Gastrocnemius medialis (tissue), 4 donors: ENCODE data around the gene ZEB2. TPM values are rescaled to one million over a fixed set of nuclear protein-coding genes. Genes with fewer than 3 reads are reported as not detected.

Source experiments
- ATAC-seq, 2 donors: fragments of 150-250 bp; one replicate each; pipeline ENCODE4 v1.9.1; 2016
- DNase-seq, 2 donors: peaks; one replicate each; pipeline ENCODE4 v3.0.0-alpha.2; 2019
- H3K27ac ChIP-seq, 4 donors: fragments of 200-600 bp; sonication (generic); 1 replicate in 1 of 4; 2 replicates in 3 of 4; pipeline ENCODE4 v1.5.1; 2016 to 2018; ENCODE audit warnings: mild to moderate bottlenecking in 2 of 4, moderate library complexity in 1 of 4
- H3K27me3 ChIP-seq, 3 donors: fragments of 200-600 bp; sonication (generic) in 2 of 3; 1 replicate in 1 of 3; 2 replicates in 2 of 3; pipeline versions ENCODE4 v1.5.1 to v1.6.0; 2016 to 2019; ENCODE audit warnings: mild to moderate bottlenecking in 1 of 3, moderate library complexity in 1 of 3
- H3K36me3 ChIP-seq, 2 donors: fragments of 200-600 bp; sonication (generic) in 1 of 2; one replicate each; pipeline ENCODE4 v1.5.1; 2017 to 2018
- H3K4me1 ChIP-seq, 2 donors: fragments of 200-600 bp; sonication (generic) in 1 of 2; one replicate each; pipeline ENCODE4 v1.5.1; 2016 to 2017; ENCODE audit warnings: mild to moderate bottlenecking in 2 of 2
- H3K4me3 ChIP-seq, 4 donors: fragments of 200-600 bp; sonication (generic) in 3 of 4; 1 replicate in 1 of 4; 2 replicates in 3 of 4; pipeline ENCODE4 v1.5.1; 2016 to 2019; ENCODE audit warnings: mild to moderate bottlenecking in 2 of 4
- H3K9me3 ChIP-seq, 3 donors: fragments of 200-600 bp; sonication (generic) in 2 of 3; 1 replicate in 1 of 3; 2 replicates in 2 of 3; pipeline ENCODE4 v1.5.1; 2016 to 2019
- CTCF ChIP-seq, 5 experiments: fragments of 450-650 bp in 3 of 5; fragments of 200-600 bp in 2 of 5; sonication (generic) in 2 of 5; IDR thresholded peaks in 4 of 5; conservative IDR thresholded peaks in 1 of 5; 1 replicate in 4 of 5; 2 replicates in 1 of 5; pipeline ENCODE4 v1.5.1; 2016 to 2019; ENCODE audit warnings: antibody characterized with exemption in 5 of 5, mild to moderate bottlenecking in 3 of 5, moderate library complexity in 3 of 5
- POLR2A ChIP-seq, 2 donors: fragments of 450-650 bp; IDR thresholded peaks; one replicate each; pipeline ENCODE4 v1.6.1; 2017; ENCODE audit warnings: antibody characterized with exemption in 2 of 2, mild to moderate bottlenecking in 2 of 2, moderate library complexity in 2 of 2
- in situ Hi-C, 4 donors: fragments of 200-750 bp; cut with MboI; loops; one replicate each; pipeline versions ENCODE4 v1.15.0 to v1.8.0; 2017; ENCODE audit warnings: low sequenced_read_pairs in 4 of 4
- intact Hi-C: fragments of 100-400 bp; cut with DNase I; formaldehyde crosslinking; loops from one replicate; pipeline ENCODE4 v1.15.1; 2023; ENCODE audit warnings: low total_unique reads
- total RNA-seq, 4 donors: library from RNA; depleted of rRNA; stranded (reverse); fragments of >200 nt; gene quantifications; one replicate each; pipeline versions ENCODE4 v1.1.0 to v1.2.3, GENCODE V29; 2016

ZEB2 gene
- total RNA-seq, 4 donors from 2014 or later, result 21.2 to 27.6 (median 22.9) TPM

GRCh38 chr2:144402251-144402650 is 117.7 kb downstream of the ZEB2 start:
- TF ChIP-seq POLR2A (IDR thresholded peaks at IDR 0.05), result no peak
- TF ChIP-seq CTCF (IDR thresholded peaks at IDR 0.05 in 4 of 5, conservative IDR thresholded peaks at IDR 0.05 in 1 of 5), result no peak
- in situ Hi-C loops, result no loop called here
- intact Hi-C loops, result loop anchor here (5.0 kb wide), 1 partner anchor 70 kb away; a partner anchor contains a TSS
- no peaks in the 10 kb centered on the region for H3K9me3 ChIP-seq
- DNase-seq (no peak), ATAC-seq (no peak)
- H3K27ac ChIP-seq, result peak overlapping the region in 1 of 4 donors; percentile 31
- H3K36me3 ChIP-seq, result peaks cover 0 to 29% of the 10 kb centered on the region in 2 donors
- peaks cover 8 to 9% of the 10 kb centered on the region in 2 donors for H3K4me1 ChIP-seq
- no peaks in the 10 kb centered on the region for H3K27me3 ChIP-seq
- H3K4me3 ChIP-seq, result no peak overlapping the region

- Histone ChIP-seq H3K4me1 (peaks cover 8 to 9% of the 10 kb centered on the region in 2 donors), H3K27ac (no peak overlapping the region), H3K4me3 (no peak overlapping the region), H3K36me3 (peaks cover 0 to 31% of the 10 kb centered on the region in 2 donors), H3K9me3 (no peaks in the 10 kb centered on the region), H3K27me3 (no peaks in the 10 kb centered on the region)
- ATAC-seq, result no peak
- in situ Hi-C loops, result no loop called here
- TF ChIP-seq CTCF (IDR thresholded peaks at IDR 0.05 in 4 of 5, conservative IDR thresholded peaks at IDR 0.05 in 1 of 5) (no peak), POLR2A (IDR thresholded peaks at IDR 0.05) (no peak)
- no peak for DNase-seq
- intact Hi-C loops, result loop anchor here (5.0 kb wide), 1 partner anchor 69 kb away; a partner anchor contains a TSS
Observed at GRCh38 chr2:144401036-144401435, 118.9 kb downstream of the ZEB2 start.

GRCh38 chr2:144396318-144396717 is 123.6 kb downstream of the ZEB2 start:
- no peaks in the 10 kb centered on the region for H3K9me3 ChIP-seq
- peaks cover 0 to 35% of the 10 kb centered on the region in 2 donors for H3K36me3 ChIP-seq
- in situ Hi-C loops (loop anchor here in 1 of 4 donors (10.0 kb wide), 1 partner anchor 62 kb away; a partner anchor contains a TSS), intact Hi-C loops (no loop called here)
- H3K4me3 ChIP-seq, result no peak overlapping the region
- DNase-seq (no peak), ATAC-seq (no peak)
- H3K4me1 ChIP-seq, result peaks cover under 1 to 6% of the 10 kb centered on the region in 2 donors
- TF ChIP-seq CTCF (IDR thresholded peaks at IDR 0.05 in 4 of 5, conservative IDR thresholded peaks at IDR 0.05 in 1 of 5) (no peak), POLR2A (IDR thresholded peaks at IDR 0.05) (no peak)
- H3K27ac ChIP-seq, result no peak overlapping the region
- no peaks in the 10 kb centered on the region for H3K27me3 ChIP-seq

- Histone ChIP-seq H3K4me1 (peaks cover 10 to 14% of the 10 kb centered on the region in 2 donors), H3K36me3 (peaks cover 0 to 17% of the 10 kb centered on the region in 2 donors), H3K27me3 (no peaks in the 10 kb centered on the region), H3K4me3 (no peak overlapping the region), H3K9me3 (no peaks in the 10 kb centered on the region), H3K27ac (no peak overlapping the region)
- DNase-seq (no peak), ATAC-seq (no peak)
- intact Hi-C loops, result no loop called here
- in situ Hi-C loops, result loop anchor here in 1 of 4 donors (10.0 kb wide), 1 partner anchor 56 kb away; a partner anchor contains a TSS
- no peak for TF ChIP-seq CTCF (IDR thresholded peaks at IDR 0.05 in 4 of 5, conservative IDR thresholded peaks at IDR 0.05 in 1 of 5)
- TF ChIP-seq POLR2A (IDR thresholded peaks at IDR 0.05), result no peak
Observed at GRCh38 chr2:144390424-144391020, 129.4 kb downstream of the ZEB2 start.
